Right ventricle myocardium inferior (tissue), 1 donor: ENCODE measurements around the gene MAGIX. TPM values are rescaled to one million over a fixed set of nuclear protein-coding genes. Genes with fewer than 3 reads are reported as not detected.
A peak's percentile ranks its signal among the peaks of the same experiment; 100 is the strongest.

Source experiments
- ATAC-seq: fragments of 200-7000 bp; cut with Tn5 transposase; one replicate; pipeline ENCODE4 v1.9.1; 2020; ENCODE audit warnings: mild to moderate bottlenecking, moderate library complexity
- DNase-seq: peaks from one replicate; pipeline ENCODE4 v3.0.0; 2021; ENCODE audit errors: missing footprints
- intact Hi-C: fragments of 100-400 bp; cut with DNase I; formaldehyde crosslinking; loops from one replicate; pipeline ENCODE4 v1.11.0; 2022
- total RNA-seq: library from RNA; stranded (reverse); fragmentation: NEBNext Ultra II Directional; extraction: Animal tissue kit (Norgen Biotek cat#: 25700); gene quantifications from one replicate; pipeline ENCODE4 v1.2.1, GENCODE V29; 2021
- donor health status: DM: no; HTN: yes; CAD: no; lungs with severe emphysema.

The MAGIX gene
- total RNA-seq, 1 donor from 2014 or later, result 4.3 TPM

DNA sequence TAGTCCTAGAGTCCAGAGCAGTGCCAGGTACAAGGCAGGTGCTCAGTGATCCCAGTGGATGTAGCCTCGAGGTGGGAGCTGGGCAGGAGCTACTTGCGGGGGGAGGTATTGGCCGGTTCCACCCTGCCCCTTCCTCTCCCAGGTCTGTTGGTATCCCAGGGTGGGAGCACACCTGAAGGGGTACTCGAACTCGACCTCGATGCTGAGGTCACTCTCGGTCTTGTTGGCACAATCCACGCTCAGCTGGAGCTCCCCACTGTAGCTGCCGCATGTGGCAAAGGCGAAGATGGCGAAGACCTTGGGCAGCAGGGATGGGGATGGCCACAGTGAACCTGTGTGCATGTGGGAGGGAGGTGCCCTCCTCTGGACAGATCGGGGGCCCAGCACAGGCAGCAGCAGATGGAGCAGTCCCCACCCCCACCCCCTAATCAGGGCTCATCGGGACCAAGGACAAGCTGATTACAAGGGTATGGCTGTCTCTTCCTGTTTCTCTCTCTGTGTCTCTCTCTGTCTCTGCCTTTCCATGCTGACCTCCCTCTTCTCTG is 35.1 kb downstream of the MAGIX start:
- no peak for DNase-seq
- no peak for ATAC-seq
- intact Hi-C loops, result loop anchor here (5.0 kb wide), 1 partner anchor 35 kb away; the partner anchor contains the start of gene CACNA1F

DNA sequence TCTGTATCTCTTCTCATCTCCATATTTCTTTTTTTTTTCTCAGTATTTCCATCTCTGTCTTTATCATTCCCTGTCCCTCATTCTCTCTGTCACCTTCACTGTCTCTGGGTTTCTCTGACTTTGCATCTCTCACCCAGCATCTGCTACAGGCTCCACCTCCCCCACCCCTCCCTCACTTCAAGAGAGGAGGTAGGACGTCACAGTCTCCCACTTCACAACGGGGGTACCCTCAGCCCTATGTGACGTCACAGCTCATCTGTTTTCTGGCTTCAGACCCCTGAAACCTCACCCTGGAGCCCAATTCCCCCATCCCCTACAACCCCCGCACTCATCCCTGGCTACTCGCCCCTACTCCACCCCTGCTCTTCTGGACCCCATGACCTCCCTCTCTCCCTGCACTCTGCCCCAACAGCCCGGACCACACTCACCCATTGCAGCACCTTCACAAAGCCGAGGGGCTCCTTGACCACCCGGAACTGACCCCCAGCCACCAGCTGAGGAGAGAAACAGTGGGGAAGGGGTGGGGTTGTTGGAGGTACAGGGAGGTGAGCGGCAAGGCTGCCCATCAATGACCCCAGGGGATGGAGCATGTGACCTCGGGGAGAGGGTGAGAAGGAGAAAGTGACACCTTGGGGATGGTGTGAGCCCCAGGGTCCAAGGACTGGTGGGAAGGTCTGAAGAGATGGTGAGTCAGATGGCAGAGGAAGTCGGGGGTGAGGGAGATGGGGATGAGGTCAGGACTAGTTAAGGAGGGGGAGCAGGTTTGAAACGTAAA is 36.2 kb downstream of the MAGIX start:
- no peak for ATAC-seq
- intact Hi-C loops, result loop anchor here (5.0 kb wide), 1 partner anchor 34 kb away; the partner anchor contains the start of gene CACNA1F
- no peak for DNase-seq

DNA sequence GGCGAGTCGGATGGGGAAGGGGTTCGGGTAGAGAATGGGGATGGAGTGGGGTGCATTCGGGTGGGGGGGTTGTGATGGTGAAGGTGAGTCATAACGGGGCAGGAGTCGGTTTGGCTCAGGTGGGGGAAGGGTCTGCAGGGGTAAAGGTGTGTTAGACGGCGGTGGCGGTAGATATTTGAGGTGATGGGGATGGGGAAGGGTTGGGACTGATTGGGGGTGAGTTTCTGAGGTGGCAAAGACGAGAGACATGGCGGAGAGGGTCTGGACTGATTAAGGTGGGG is 36.7 kb downstream of the MAGIX start:
- intact Hi-C loops, result loop anchor here (5.0 kb wide), 1 partner anchor 33 kb away; the partner anchor contains the start of gene CACNA1F
- ATAC-seq (no peak), DNase-seq (no peak)

DNA sequence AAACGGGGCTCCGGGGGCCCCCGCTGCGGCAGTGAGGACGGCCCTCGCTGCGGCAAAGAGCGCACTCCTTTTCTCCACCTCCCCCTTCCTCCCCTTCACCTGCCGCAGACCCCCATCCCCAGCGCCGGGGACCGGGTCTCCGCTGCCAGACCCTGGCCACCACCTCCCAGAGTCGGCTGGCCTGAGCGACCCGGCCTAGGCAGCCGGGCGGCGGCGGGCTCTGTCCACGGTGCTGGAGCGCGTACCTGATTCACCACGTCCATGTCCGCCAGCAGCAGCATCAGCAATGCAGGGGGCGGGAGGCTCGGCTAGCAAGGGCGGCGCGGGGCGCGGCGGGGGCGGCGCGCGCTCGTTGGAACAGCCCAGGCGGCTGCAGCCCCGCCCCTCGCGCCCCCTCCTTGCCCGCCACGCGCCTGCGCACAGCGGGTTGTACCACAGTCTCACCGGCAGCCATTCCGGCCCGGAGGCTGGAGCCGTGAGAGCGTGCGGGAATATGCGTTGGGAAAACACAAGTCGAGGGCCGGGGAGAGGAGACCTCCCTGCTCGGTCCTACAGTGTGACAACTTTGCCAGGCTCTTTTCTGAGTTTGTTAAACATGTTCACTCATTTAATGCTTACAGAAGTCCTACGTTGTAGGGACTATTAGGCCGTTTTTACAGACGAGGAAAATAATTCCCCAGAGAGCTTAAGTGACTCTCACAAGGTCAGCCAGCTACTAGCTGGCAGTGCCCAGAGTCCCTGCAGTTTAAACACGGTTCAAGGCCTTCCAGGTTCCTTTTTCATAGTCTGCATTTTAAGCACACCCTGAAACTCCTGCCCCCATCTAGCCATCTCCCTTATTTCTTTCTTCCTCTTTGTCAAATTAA is 37.6 kb downstream of the MAGIX start, which contains the start of gene SYP:
Gene SYP (minus strand): TSS at position 288 of the 866 bp plus-strand sequence. CDS start 7 bp downstream, at position 281.
- DNase-seq, result peak; percentile 92
- ATAC-seq, result peak; percentile 97
- intact Hi-C loops, result loop anchor here (5.0 kb wide), 2 partner anchors 32 to 67 kb away; partner anchors contain the start of genes CACNA1F and PPP1R3F

DNA sequence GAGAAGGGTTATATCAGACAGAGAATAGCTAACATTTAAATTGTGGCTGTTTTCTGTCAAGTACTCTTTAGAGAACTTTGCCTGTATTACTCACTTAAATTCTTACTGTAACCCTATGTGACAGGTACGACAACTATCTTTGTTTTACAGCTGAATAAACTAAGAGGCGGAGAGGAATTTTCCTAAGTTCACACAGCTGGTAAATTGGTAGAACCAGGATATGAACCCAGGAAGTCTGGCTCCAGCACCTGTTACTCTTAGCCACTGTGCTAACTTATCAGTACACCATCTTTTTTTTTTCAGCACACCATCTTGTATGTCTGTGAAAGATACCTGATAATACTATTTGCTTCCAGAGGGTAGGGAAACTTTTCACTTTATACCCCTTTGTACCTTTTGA is 39.5 kb downstream of the MAGIX start:
- intact Hi-C loops, result loop anchor here (5.0 kb wide), 1 partner anchor 65 kb away; the partner anchor contains the start of gene PPP1R3F
- DNase-seq (no peak), ATAC-seq (no peak)

DNA sequence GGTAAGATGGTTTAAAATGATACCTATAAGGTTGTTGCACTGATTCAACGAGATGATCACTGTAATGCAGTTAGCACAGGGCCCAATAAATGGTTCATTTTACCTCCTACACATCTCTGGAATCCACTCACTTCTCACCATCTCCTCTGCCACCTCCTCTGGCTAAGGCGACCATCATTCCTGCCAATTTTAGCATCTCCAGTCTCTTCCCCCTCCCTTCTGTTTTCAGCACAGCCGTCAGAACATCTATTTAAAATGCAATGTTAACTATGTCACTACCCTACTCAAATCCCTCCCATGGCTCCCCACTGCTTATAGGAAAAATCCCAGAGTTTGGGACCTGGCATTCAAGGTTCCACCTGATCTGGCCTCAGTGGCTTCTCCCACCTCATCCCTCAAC is 41.0 kb downstream of the MAGIX start:
- no peak for ATAC-seq
- DNase-seq, result no peak
- intact Hi-C loops, result loop anchor here (5.0 kb wide), 1 partner anchor 64 kb away; the partner anchor contains the start of gene PPP1R3F

DNA sequence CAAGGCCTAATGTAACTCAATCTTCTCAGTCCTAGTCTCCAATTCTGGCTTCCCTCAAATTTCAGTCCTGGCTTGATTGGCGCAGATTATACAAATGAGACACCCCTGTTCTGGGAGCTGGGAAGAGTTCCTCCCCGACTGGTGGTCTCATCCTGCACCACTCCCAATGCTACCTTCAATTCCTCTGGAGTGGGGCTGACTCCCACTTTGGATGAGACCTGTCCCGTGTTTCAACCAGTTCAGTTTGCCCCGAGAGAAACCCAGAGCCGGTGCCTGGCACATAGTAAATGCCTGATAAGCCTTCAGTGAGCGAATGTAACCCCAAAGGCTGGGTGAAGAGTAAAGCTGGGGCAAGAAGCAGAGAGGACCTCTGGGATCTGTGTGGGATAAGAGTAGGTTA is 41.5 kb downstream of the MAGIX start:
- ATAC-seq (no peak), DNase-seq (no peak)
- intact Hi-C loops, result loop anchor here (5.0 kb wide), 1 partner anchor 63 kb away; the partner anchor contains the start of gene PPP1R3F

DNA sequence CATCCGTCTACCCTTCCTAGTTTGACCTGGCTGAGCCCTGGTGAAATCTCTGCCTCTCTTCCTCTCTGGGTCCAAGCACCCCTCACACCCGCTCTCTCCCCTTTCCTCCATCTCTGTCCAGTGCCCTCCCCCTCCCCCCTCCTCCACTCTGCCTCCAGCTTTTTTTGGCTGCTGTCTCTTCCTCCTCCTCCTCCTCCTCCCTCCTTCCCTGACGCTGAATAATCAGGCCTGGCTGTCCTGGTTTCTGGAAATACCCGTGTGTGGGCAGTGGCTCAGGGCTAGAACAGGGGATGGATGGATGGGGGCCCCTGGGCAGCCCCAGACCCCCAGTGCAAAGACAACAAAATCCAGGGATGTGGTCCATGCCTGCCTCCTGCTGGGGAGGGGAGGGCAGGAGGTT is 42.2 kb downstream of the MAGIX start:
- DNase-seq (no peak), ATAC-seq (no peak)
- intact Hi-C loops, result loop anchor here (5.0 kb wide), 1 partner anchor 63 kb away; the partner anchor contains the start of gene PPP1R3F

DNA sequence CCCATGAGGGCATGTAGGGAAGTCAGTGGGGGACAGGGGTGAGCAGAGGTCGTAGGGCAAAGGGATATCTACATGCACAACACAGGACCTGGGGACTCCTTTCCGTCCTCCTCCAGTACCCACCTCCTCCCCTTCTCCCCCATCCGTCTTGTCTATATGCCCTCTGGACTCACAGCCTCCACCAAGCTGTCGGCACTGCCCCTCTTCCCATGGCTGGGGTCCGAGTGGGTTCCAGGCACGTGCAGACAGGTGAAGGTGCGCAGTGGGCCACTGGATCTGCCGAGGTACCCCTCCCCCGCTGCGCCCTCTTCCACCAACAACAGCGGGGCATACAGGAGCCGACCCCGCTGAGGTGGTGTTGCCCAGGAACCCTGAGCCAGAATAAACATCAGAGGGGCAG is 42.9 kb downstream of the MAGIX start:
- ATAC-seq (no peak), DNase-seq (no peak)
- intact Hi-C loops, result no loop called here

DNA sequence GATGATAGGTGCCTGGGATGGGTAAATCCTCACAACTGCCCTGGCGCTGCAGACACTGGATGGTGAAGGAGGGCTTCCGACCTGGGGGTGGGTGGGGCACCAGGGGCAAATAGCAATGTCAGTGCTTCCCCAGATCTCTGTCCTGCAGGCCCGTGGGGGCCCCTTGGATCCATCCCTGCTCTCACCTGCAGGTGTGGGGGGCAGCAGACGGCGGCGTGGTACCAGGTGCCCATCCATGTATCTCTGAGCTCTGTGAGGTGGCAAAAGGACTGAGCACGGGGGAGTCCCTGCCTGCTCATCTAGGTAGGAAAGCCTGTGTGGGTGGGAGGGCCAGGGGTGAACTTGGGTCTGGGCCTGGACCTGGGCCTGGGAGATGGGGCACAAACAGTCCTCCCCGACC is 44.0 kb downstream of the MAGIX start:
- DNase-seq (no peak), ATAC-seq (no peak)
- intact Hi-C loops, result no loop called here

DNA sequence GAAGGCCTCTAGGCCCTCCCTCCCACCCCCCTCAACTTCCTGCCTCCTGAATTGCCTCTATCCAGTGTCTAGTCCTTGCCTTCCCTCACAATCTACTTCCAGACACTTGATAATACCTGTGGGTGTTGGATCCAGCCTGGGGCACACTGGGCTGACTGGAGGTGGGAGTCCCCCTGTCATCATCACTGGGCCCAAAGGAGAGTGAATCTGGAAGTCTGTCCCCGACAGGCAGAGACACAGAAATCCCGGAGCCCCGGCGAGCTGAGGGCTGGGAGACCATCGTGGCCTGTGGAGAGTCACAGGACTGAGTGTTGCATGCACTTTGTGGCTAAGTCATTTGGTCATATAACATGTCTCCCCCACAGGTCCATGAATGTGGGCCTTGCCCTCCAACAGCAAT is 45.8 kb downstream of the MAGIX start:
- intact Hi-C loops, result no loop called here
- ATAC-seq (no peak), DNase-seq (no peak)

DNA sequence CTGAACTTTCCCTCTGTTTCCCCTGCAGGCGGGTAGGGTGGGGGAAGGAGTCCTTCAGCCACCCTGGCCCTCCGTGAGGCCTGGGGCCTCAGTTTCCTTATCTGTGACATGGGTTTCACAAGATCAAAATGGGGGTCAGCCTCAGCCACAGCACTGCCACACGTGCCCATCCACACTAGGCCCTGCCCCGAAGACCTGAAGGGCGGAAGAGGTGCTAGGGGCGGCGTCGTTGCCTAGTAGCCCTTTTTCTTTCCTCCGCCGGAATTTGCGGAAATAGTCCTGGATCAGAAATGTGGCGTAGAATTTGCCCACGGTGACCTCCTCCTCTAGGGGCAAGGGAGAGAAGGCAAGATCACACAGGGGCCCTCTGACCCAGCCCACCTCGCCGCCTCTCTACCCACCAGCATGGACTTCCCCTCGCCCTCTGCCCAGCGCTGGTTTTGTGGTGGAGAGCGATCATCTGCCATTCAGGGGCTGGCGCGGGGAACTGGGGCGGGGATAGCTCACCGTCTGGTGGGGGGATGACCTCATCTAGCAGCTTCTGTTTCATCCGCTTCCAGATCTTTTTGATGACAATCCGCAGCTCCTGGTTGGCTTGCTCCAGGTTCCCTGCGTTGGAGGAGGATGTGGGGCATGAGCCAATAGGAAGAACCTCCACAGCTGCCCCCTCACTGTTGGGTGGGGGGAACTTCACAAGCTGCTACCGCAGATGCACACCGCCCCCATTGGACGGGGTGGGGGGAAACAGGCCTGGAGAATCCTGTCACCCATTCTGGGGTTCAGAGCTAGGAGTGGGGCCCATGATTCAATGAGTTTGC is 47.1 kb downstream of the MAGIX start:
- ATAC-seq (no peak), DNase-seq (no peak)
- intact Hi-C loops, result no loop called here

DNA sequence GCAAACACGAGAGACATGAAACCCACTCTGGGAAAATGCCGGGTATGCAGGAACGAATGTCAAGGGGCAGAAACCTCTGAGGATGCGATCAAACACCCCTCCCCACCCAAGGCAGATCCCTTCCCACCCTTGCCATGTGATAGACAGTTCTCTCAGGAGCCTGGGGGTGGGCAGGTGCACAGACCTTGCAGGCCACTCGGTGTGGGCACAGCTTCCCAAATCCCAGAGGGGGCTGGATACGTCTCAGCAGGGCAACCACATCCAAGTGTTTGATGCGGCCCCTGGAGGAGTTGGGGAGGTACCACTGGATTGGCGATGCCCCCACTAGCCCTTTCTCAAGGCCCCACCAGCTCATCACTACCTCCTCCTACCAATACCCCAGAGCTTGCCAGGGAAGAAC is 47.8 kb downstream of the MAGIX start:
- intact Hi-C loops, result no loop called here
- DNase-seq, result no peak
- ATAC-seq, result no peak

DNA sequence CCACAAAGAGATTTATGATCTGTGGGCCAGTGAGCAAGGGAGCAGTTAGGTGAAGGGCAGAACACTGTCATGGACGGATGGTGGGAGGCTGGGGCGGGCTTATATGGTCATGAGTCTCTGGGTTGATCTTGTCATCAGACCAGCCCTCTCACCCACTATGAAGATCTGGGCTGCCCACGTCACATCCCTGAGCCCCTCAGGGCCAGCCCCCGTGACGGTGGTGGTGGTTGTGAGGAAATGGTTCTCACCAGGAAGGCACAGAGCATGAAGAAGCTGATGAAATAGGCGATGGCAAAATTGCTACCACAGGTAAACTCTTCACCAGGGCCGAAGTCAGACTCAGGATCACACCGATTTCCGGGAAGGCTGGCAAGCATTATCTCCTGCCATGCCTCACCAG is 48.5 kb downstream of the MAGIX start:
- ATAC-seq, result no peak
- intact Hi-C loops, result no loop called here

DNA sequence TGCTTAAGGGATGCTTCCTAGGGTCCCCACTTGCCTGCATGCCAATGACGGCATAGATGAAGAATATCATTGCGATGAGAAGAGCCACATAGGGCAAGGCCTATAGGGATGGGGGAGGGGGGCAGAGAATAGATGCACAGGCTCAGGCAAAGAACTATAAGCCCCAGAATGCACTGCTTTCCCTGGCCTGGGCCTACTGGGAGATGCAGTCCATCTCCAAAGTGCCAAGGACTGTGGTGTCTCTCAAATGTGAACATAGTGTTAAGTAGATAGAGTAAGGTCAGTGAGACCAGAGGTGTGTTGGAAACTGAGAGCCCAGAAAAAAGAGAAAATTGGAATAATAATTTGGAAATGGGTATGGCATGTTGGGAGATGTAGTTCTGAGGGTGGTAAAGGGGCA is 49.7 kb downstream of the MAGIX start:
- ATAC-seq, result no peak
- intact Hi-C loops, result no loop called here
- DNase-seq, result no peak

More for the DNA sequence above, 48.5 kb downstream of the MAGIX start:
- no peak for DNase-seq

DNA sequence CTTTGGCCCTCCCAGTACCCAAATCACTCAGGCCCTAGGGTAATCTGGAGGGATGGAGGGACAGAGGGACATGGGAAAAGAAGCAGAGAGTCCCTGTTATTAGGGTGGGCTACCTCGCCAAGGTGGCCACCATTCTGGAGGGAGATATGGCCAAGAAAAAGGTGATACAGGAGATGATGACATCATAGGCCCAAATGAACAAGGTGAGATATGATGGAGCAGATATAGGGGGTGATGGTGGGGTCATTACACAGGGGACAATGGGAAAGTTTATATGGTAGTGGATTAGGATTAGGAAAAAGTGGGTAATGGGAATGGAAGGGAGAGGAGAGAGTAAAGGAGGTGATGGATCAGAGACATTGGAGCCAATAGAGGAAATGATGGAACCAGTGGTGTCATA is 50.3 kb downstream of the MAGIX start:
- DNase-seq (no peak), ATAC-seq (no peak)
- intact Hi-C loops, result no loop called here

DNA sequence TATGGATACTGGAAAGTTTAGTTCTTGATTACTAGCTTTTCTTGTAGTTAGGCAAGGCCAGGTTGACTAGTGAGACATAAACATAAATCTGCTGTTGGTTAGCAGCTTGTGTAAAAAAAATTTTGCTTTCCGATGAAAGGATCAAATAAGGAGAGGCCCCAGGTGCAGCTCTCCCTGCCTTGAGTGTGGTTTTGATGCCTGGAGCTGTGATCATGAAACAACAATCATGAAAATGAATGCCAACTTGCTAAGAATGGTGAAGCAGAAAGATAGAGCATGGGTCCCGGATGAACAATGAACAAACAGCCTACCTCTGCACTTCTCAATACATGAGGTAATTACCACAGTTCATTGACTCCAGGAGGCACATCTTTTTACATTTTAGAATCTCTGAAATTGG is 51.9 kb downstream of the MAGIX start:
- no peak for DNase-seq

DNA sequence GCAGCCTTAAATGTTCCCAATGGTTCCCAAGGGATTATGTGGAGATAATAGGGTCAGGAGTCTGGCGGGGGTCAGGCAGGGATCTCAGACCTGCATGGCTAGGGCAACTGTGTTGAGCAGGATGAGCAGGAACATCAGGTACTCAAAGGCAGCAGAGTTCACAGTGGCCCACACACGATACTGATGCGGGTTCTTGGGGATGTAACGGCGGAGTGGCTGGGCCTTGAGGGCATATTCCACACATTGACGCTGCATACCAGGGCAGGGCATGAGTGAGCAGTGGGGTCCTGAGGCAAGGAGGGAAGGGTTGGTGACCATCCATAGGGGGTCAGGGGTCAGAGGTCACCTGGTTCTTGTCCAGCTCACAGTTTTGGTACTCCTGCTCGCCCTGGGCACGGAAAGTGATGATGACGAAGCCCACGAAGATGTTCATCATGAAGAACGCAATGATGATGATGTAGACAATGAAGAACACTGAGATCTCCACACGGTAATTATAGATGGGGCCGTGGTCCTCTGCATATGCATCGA is 52.5 kb downstream of the MAGIX start:
- ATAC-seq (no peak), DNase-seq (no peak)
- intact Hi-C loops, result no loop called here

More for the DNA sequence above, 51.9 kb downstream of the MAGIX start:
- ATAC-seq, result no peak
- intact Hi-C loops, result no loop called here
